NB4 (cell line): Measurements from ENCODE around the gene HOXA5.

Experiments
- CTCF ChIP-seq: IDR thresholded peaks from one replicate; pipeline ENCODE4 v1.5.1; 2012; ENCODE audit warnings: low read depth, low read length
- MAX ChIP-seq: IDR thresholded peaks from 2 replicates; pipeline ENCODE4 v1.6.1; 2011; ENCODE audit warnings: low read depth, low read length
- MYC ChIP-seq: IDR thresholded peaks from 2 replicates; pipeline ENCODE4 v1.6.1; 2011; ENCODE audit warnings: low read depth, low read length
- POLR2A ChIP-seq: IDR thresholded peaks from 2 replicates; pipeline ENCODE4 v1.6.1; 2011; ENCODE audit warnings: mild to moderate bottlenecking; ENCODE audit not compliant: insufficient read length; ENCODE audit errors: extremely low read depth

- TF ChIP-seq CTCF: no peak
- TF ChIP-seq MYC: no peak
- TF ChIP-seq POLR2A: no peak
- no peak for TF ChIP-seq MAX
Measured at GRCh38 chr7:27138472-27138871, 5.0 kb downstream of the HOXA5 start.
